GM18517 (cell line): Measurements from ENCODE around the gene SLC44A4.
"Not testable (repeated sequence)": the region's sequence is repeated elsewhere in the genome, so short reads cannot be mapped to it uniquely, and the experiment has no call there.

Source experiments
- ATAC-seq: cut with Tn5 transposase; IDR thresholded peaks from one replicate; pipeline ENCODE4 v1.9.1; 2021; ENCODE audit warnings: mild to moderate bottlenecking, moderate library complexity; ENCODE audit not compliant: unreplicated experiment

The SLC44A4 gene

GRCh38 chr6:31878726-31879125 lies at the start of gene SLC44A4:
SLC44A4 (minus strand) TSS chr6:31878997; CDS start chr6:31878980, 17 bp downstream.
- no peak for ATAC-seq

DNA sequence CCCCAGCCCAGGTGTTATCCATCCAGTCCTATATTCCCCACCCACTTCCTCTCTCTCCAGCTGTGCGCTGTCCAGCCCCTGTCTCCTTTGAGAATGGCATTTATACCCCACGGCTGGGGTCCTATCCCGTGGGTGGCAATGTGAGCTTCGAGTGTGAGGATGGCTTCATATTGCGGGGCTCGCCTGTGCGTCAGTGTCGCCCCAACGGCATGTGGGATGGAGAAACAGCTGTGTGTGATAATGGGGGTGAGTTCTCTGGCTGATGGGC lies 49.8 kb upstream of the SLC44A4 start:
- ATAC-seq = no peak

DNA sequence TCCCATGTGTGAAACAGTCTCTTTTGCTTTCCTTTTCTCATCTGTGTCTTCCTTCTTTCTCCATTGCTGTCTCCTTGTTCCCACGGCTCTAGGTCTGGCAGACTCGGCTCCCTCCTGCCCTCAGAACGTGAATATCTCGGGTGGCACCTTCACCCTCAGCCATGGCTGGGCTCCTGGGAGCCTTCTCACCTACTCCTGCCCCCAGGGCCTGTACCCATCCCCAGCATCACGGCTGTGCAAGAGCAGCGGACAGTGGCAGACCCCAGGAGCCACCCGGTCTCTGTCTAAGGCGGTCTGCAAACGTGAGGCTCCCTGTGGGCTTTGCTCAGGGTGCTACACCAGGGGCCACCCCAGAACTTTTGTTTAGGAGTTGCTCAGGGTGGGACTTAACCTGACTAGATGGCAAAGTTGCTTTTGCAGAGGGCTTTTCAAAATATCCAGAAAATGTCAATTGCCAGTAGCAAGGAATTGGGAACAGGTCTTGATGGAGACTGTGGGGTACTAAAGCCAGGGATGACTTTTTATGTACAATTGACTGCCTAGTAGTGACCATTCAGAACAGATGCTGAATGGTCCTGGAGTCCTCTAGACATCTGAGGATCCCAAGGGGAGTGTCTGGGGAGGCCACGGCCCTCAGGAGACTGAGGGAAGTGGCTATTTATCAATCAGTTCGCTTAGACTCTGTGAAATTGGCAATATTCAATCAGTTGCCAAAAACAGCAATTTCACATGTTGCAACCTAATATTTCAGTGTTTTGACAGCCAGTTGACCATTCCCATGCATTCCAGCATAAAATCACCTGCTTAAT lies 49.3 kb upstream of the SLC44A4 start:
- ATAC-seq = no peak

DNA sequence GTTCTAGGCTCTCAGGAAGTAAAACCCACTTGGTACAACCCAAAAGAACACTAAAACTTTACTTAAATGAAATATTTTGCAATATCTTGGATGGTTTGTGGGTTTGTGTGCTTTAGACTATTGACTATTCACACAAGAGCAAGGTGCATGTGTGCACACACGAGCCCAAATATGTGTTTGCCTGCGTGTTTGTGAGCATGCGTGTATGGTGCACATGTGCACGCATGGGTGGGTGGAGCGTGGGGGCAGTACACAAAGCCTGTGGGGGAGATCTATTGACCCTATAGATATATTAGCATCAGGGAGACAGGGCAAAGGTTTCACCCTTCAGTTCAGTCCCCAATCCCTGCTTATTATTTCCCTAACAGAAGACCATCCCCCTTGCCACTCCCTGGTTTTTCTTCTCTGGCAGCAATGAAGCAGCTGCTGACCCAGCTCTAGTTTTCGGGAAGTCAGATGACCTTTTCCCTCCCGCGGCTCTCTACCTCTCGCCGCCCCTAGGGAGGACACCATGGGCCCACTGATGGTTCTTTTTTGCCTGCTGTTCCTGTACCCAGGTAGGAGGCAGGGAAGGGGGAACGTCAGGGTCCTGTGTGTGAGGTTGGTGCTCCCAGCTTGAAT lies 48.6 kb upstream of the SLC44A4 start, which contains the start of gene C2:
Gene C2, plus strand, starts transcription at position 476 of the 621 bp plus-strand sequence. Its CDS starts 36 bp downstream, at position 512.
- no peak for ATAC-seq

- ATAC-seq = no peak
Observed at GRCh38 chr6:31922942-31923341, 44.1 kb upstream of the SLC44A4 start.

DNA sequence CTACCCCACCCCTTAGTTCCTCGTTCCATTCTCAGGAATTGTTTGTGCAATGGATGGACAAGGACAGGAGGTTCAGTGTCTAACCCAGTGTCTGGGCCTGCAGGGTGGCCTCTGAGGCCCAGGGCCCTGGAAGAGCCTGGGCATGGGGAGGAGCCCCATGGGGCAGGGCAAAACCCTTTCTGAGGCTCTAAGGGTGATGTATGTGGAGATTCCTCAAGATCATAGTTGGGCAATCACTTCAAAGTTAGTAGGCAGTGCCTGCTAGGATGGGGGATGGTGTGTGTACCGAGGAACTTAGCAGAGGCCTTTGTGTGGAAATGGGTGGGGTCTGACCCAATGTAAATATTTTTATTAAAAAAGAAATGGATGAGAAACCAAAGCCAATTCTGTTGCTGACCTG lies 42.0 kb upstream of the SLC44A4 start:
- ATAC-seq = no peak

- no peak for ATAC-seq
Observed at GRCh38 chr6:31919624-31920303, 41.0 kb upstream of the SLC44A4 start.

- no peak for ATAC-seq
Observed at GRCh38 chr6:31918069-31918720, 39.4 kb upstream of the SLC44A4 start.

DNA sequence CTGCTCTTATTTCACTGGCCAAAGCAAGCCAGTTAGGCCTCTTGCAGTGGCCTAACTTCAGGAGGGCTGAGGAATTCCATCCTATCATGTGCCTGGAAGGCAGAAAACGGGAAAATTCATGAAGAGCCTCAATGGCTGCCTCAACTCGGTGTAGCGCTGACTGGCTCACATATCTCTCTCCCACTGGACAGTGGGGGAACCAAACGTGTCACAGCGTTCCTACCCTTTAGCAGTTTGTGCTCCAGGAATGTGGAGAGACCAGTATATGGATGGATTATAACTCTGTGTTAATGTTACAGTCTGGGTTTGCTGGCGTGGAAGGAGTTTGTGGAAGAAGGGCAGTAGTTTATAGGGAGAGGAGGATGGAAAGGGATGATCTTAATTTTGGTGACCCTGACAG lies 37.0 kb upstream of the SLC44A4 start:
- no peak for ATAC-seq

GRCh38 chr6:31915351-31915750 lies 36.6 kb upstream of the SLC44A4 start:
- ATAC-seq = no peak

GRCh38 chr6:31911826-31912585 lies 33.2 kb upstream of the SLC44A4 start:
- no peak for ATAC-seq

- not testable (repeated sequence) for ATAC-seq
Observed at GRCh38 chr6:31909298-31909697, 30.5 kb upstream of the SLC44A4 start.

- ATAC-seq = no peak
Observed at GRCh38 chr6:31908791-31909190, 30.0 kb upstream of the SLC44A4 start.

DNA sequence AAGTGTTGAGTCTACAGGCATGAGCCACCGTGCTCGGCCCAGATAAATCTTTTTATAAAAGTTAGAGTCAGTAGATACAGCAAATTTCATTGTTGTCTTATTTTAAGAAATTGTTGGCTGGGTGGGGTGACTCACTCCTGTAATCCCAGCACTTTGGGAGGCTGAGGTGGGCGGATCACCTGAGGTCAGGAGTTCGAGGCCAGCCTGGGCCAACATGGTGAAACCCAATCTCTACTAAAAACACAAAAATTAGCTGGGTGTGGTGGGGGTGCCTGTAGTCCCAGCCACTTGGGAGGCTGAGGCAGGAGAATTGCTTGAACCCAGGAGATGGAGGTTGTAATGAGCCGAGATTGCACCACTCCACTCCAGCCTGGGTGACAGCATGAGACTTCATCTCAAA lies 29.5 kb upstream of the SLC44A4 start:
- ATAC-seq = not testable (repeated sequence)

- ATAC-seq = no peak
Observed at GRCh38 chr6:31907158-31907813, 28.5 kb upstream of the SLC44A4 start.

- ATAC-seq = not testable (repeated sequence)
Observed at GRCh38 chr6:31906727-31907126, 27.9 kb upstream of the SLC44A4 start.

GRCh38 chr6:31906122-31906521 lies 27.3 kb upstream of the SLC44A4 start:
- ATAC-seq = no peak

DNA sequence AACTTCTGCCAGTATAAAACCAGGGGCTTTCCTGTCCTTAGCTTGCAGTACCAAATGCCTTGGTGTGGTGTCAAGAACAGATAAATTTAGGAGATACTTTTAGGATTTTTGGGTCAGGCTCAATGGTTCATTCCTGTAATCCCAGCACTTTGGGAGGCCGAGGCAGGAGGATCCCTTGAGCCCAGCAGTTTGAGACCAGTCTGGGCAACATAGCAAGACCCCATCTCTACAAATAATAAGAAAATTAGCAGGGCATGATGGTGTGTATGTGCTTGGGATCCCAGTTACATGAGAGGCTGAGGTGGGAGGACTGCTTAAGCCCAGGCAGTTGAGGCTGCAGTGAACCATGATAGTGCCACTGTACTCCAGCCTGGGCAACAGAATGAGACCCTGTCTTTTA lies 26.2 kb upstream of the SLC44A4 start:
- ATAC-seq = no peak

DNA sequence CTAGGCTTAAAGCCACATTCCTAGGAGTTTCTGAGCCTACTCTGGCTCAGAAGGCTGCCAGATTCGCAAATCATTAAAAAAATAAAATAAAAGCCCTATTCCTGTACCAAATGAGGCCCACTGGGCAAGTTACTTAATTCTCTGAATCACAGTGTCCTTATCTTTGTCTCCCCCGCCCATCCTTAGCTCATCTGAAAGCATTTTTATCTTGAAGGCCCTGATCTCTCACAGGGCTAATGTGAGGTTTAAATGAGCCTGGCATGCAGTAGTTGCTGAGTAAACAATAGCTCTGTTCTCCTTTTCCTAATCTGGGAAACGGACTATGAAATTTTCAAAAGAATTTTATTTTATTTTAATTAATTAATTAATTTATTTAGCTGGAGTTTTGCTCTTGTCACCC lies 25.2 kb upstream of the SLC44A4 start:
- no peak for ATAC-seq

GRCh38 chr6:31901953-31902643 lies 23.3 kb upstream of the SLC44A4 start, which contains the start of gene ZBTB12:
ZBTB12 (minus strand) TSS chr6:31902086; CDS start chr6:31901305, 781 bp downstream.
- no peak for ATAC-seq
